HEK293 (cell line): ENCODE data around the gene GTPBP1.

Experiments
- BCL11B ChIP-seq: fragments of 450-650 bp; formaldehyde crosslinking; IDR thresholded peaks from 2 replicates; pipeline ENCODE4 v1.5.1; 2016; ENCODE audit warnings: low read depth, missing biosample characterization, missing genetic modification characterization
- GFI1B ChIP-seq: fragments of 450-650 bp; formaldehyde crosslinking; IDR thresholded peaks from 2 replicates; pipeline ENCODE4 v1.5.1; 2016; ENCODE audit warnings: missing biosample characterization, missing genetic modification characterization
- KLF7 ChIP-seq: fragments of 450-650 bp; formaldehyde crosslinking; IDR thresholded peaks from 2 replicates; pipeline ENCODE4 v1.5.1; 2016; ENCODE audit warnings: missing biosample characterization, missing genetic modification characterization, borderline replicate concordance
- ZBTB20 ChIP-seq: fragments of 450-650 bp; formaldehyde crosslinking; IDR thresholded peaks from 2 replicates; pipeline ENCODE4 v1.5.1; 2016; ENCODE audit warnings: missing biosample characterization, missing genetic modification characterization
- ZBTB48 ChIP-seq: fragments of 450-650 bp; formaldehyde crosslinking; IDR thresholded peaks from 2 replicates; pipeline ENCODE4 v1.5.1; 2016; ENCODE audit warnings: missing biosample characterization, missing genetic modification characterization
- ZFP69B ChIP-seq: fragments of 450-650 bp; formaldehyde crosslinking; IDR thresholded peaks from 2 replicates; pipeline ENCODE4 v1.5.1; 2016; ENCODE audit warnings: missing biosample characterization, missing genetic modification characterization
- ZNF138 ChIP-seq: fragments of 450-650 bp; formaldehyde crosslinking; IDR thresholded peaks from 2 replicates; pipeline ENCODE4 v1.5.1; 2016; ENCODE audit warnings: missing biosample characterization, missing genetic modification characterization, borderline replicate concordance
- ZNF155 ChIP-seq: fragments of 450-650 bp; formaldehyde crosslinking; IDR thresholded peaks from 2 replicates; pipeline ENCODE4 v1.5.1; 2016; ENCODE audit warnings: missing biosample characterization, missing genetic modification characterization
- ZNF266 ChIP-seq: fragments of 450-650 bp; formaldehyde crosslinking; IDR thresholded peaks from 2 replicates; pipeline ENCODE4 v1.5.1; 2016; ENCODE audit warnings: missing biosample characterization, missing genetic modification characterization, low read depth
- ZNF391 ChIP-seq: fragments of 450-650 bp; formaldehyde crosslinking; IDR thresholded peaks from 2 replicates; pipeline ENCODE4 v1.5.1; 2016; ENCODE audit warnings: low read depth, missing biosample characterization, missing genetic modification characterization, borderline replicate concordance
- ZNF394 ChIP-seq: fragments of 450-650 bp; formaldehyde crosslinking; IDR thresholded peaks from 2 replicates; pipeline ENCODE4 v1.5.1; 2016; ENCODE audit warnings: missing biosample characterization, missing genetic modification characterization, mild to moderate bottlenecking, moderate library complexity, borderline replicate concordance
- ZNF529 ChIP-seq: fragments of 450-650 bp; formaldehyde crosslinking; IDR thresholded peaks from 2 replicates; pipeline ENCODE4 v1.5.1; 2017; ENCODE audit warnings: missing genetic modification characterization, missing biosample characterization; ENCODE audit not compliant: insufficient replicate concordance
- ZNF555 ChIP-seq: fragments of 450-650 bp; formaldehyde crosslinking; conservative IDR thresholded peaks from 2 replicates; pipeline ENCODE4 v1.5.1; 2017; ENCODE audit warnings: missing biosample characterization, mild to moderate bottlenecking, missing genetic modification characterization, inconsistent platforms
- ZNF560 ChIP-seq: fragments of 450-650 bp; formaldehyde crosslinking; IDR thresholded peaks from 2 replicates; pipeline ENCODE4 v1.5.1; 2017; ENCODE audit warnings: missing biosample characterization, missing genetic modification characterization, borderline replicate concordance
- ZNF624 ChIP-seq: fragments of 450-650 bp; formaldehyde crosslinking; IDR thresholded peaks from 2 replicates; pipeline ENCODE4 v1.5.1; 2017; ENCODE audit warnings: missing biosample characterization, missing genetic modification characterization
- ZNF626 ChIP-seq: fragments of 450-650 bp; sonication (Bioruptor Pico); formaldehyde crosslinking; IDR thresholded peaks from 2 replicates; pipeline ENCODE4 v1.5.1; 2018; ENCODE audit warnings: missing biosample characterization, missing genetic modification characterization, inconsistent platforms
- ZNF660 ChIP-seq: fragments of 450-650 bp; IDR thresholded peaks from 2 replicates; pipeline ENCODE4 v1.5.1; 2018; ENCODE audit warnings: missing biosample characterization, mild to moderate bottlenecking, missing genetic modification characterization
- ZNF747 ChIP-seq: fragments of 450-650 bp; formaldehyde crosslinking; IDR thresholded peaks from 2 replicates; pipeline ENCODE4 v1.5.1; 2016; ENCODE audit warnings: missing biosample characterization, missing genetic modification characterization
- ZNF76 ChIP-seq: fragments of 450-650 bp; formaldehyde crosslinking; IDR thresholded peaks from 2 replicates; pipeline ENCODE4; 2016; ENCODE audit warnings: low read depth, missing biosample characterization, missing genetic modification characterization, borderline replicate concordance
- TF ChIP-seq, protein P1 (sequence below): fragments of 450-650 bp; IDR thresholded peaks from 2 replicates; pipeline ENCODE4 v1.5.1; 2018; ENCODE audit warnings: missing biosample characterization, missing genetic modification characterization
- TF ChIP-seq, protein P2 (sequence below): IDR thresholded peaks from 2 replicates; pipeline ENCODE4 v1.6.1; 2011; ENCODE audit warnings: mild to moderate bottlenecking, low read depth, low read length, borderline replicate concordance
- TF ChIP-seq, protein P3 (sequence below): fragments of 450-650 bp; formaldehyde crosslinking; IDR thresholded peaks from 2 replicates; pipeline ENCODE4 v1.5.1; 2016; ENCODE audit warnings: missing biosample characterization, missing genetic modification characterization, borderline replicate concordance
- TF ChIP-seq, protein P4 (sequence below): fragments of 450-650 bp; formaldehyde crosslinking; IDR thresholded peaks from 2 replicates; pipeline ENCODE4 v1.5.1; 2017; ENCODE audit warnings: missing biosample characterization, missing genetic modification characterization
- TF ChIP-seq, protein P5 (sequence below): fragments of 450-650 bp; formaldehyde crosslinking; IDR thresholded peaks from 2 replicates; pipeline ENCODE4 v1.5.1; 2016; ENCODE audit warnings: missing biosample characterization, missing genetic modification characterization
- TF ChIP-seq, protein P6 (sequence below): fragments of 450-650 bp; formaldehyde crosslinking; IDR thresholded peaks from 2 replicates; pipeline ENCODE4 v1.5.1; 2017; ENCODE audit warnings: missing biosample characterization, missing genetic modification characterization
- TF ChIP-seq, protein P7 (sequence below): fragments of 450-650 bp; formaldehyde crosslinking; IDR thresholded peaks from 2 replicates; pipeline ENCODE4 v1.5.1; 2016; ENCODE audit warnings: missing biosample characterization, missing genetic modification characterization

Gene GTPBP1

DNA sequence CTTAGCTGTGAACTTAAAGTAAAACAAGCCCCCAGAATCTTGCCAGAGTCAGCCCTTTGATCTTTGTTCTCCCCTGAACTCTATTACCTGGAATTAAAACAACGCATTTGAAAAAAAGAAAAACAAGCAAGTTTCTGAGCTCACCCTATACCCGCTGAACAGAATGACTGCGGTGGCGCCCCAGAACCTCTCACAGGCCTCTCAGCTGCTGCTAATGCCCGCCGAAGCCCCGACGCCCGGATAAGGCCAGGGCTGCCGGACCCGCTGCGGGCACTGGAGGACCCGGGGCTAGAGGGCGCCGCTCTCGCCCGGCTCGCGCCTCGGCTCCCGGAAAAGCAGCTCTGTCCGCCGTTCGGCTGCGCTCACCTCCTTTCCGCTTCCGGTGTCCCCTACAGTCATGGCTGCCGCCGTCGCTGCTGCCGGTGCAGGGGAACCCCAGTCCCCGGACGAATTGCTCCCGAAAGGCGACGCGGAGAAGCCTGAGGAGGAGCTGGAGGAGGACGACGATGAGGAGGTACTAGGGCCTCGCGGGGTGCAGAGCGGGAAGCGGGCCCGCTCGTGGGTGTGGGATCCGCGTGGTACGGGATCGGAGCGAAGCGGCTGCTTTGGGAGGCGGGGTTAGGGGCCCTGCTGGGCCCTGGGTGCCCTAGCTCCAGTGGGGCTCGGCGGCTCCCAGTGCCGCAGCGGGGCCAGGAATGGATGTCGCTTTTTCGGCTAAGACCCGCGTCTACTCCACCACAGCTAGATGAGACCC is 24.0 kb upstream of the GTPBP1 start, which contains the start of gene TOMM22 (continued):
- TF ChIP-seq ZNF391 (tag by site-specific recombination) (peak; percentile 96), ZNF76 (peak; percentile 82), ZNF138 (no peak), ZNF155 (tag by site-specific recombination) (no peak), ZNF529 (no peak), ZNF560 (tag by site-specific recombination) (no peak), ZNF626 (tag by site-specific recombination) (no peak), ZBTB48 (tag by site-specific recombination) (peak; percentile 98), ZNF624 (tag by site-specific recombination) (no peak), KLF7 (tag by site-specific recombination) (no peak; the same call in 1 of the 2 replicates), ZNF660 (tag by site-specific recombination) (peak; percentile 98), ZNF266 (tag by site-specific recombination) (no peak), GFI1B (no peak), BCL11B (tag by site-specific recombination) (peak; percentile 82; the same call in 1 of the 2 replicates), ZNF555 (no peak), ZFP69B (peak; percentile 87; the same call in 1 of the 2 replicates), ZBTB20 (tag by site-specific recombination) (peak; percentile 94), ZNF394 (tag by site-specific recombination) (peak; percentile 83; the same call in 1 of the 2 replicates), ZNF747 (tag by site-specific recombination) (no peak)
- TF ChIP-seq, protein P1, sequence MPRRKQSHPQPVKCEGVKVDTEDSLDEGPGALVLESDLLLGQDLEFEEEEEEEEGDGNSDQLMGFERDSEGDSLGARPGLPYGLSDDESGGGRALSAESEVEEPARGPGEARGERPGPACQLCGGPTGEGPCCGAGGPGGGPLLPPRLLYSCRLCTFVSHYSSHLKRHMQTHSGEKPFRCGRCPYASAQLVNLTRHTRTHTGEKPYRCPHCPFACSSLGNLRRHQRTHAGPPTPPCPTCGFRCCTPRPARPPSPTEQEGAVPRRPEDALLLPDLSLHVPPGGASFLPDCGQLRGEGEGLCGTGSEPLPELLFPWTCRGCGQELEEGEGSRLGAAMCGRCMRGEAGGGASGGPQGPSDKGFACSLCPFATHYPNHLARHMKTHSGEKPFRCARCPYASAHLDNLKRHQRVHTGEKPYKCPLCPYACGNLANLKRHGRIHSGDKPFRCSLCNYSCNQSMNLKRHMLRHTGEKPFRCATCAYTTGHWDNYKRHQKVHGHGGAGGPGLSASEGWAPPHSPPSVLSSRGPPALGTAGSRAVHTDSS (tag by site-specific recombination) = no peak
- TF ChIP-seq, protein P2, sequence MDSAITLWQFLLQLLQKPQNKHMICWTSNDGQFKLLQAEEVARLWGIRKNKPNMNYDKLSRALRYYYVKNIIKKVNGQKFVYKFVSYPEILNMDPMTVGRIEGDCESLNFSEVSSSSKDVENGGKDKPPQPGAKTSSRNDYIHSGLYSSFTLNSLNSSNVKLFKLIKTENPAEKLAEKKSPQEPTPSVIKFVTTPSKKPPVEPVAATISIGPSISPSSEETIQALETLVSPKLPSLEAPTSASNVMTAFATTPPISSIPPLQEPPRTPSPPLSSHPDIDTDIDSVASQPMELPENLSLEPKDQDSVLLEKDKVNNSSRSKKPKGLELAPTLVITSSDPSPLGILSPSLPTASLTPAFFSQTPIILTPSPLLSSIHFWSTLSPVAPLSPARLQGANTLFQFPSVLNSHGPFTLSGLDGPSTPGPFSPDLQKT = peak; percentile 78; the same call in 1 of the 2 replicates
- TF ChIP-seq, protein P3, sequence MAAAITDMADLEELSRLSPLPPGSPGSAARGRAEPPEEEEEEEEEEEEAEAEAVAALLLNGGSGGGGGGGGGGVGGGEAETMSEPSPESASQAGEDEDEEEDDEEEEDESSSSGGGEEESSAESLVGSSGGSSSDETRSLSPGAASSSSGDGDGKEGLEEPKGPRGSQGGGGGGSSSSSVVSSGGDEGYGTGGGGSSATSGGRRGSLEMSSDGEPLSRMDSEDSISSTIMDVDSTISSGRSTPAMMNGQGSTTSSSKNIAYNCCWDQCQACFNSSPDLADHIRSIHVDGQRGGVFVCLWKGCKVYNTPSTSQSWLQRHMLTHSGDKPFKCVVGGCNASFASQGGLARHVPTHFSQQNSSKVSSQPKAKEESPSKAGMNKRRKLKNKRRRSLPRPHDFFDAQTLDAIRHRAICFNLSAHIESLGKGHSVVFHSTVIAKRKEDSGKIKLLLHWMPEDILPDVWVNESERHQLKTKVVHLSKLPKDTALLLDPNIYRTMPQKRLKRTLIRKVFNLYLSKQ (tag by site-specific recombination) = no peak; the same call in 1 of the 2 replicates
- TF ChIP-seq, protein P4, sequence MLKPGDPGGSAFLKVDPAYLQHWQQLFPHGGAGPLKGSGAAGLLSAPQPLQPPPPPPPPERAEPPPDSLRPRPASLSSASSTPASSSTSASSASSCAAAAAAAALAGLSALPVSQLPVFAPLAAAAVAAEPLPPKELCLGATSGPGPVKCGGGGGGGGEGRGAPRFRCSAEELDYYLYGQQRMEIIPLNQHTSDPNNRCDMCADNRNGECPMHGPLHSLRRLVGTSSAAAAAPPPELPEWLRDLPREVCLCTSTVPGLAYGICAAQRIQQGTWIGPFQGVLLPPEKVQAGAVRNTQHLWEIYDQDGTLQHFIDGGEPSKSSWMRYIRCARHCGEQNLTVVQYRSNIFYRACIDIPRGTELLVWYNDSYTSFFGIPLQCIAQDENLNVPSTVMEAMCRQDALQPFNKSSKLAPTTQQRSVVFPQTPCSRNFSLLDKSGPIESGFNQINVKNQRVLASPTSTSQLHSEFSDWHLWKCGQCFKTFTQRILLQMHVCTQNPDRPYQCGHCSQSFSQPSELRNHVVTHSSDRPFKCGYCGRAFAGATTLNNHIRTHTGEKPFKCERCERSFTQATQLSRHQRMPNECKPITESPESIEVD (tag by site-specific recombination) = no peak
- TF ChIP-seq, protein P5, sequence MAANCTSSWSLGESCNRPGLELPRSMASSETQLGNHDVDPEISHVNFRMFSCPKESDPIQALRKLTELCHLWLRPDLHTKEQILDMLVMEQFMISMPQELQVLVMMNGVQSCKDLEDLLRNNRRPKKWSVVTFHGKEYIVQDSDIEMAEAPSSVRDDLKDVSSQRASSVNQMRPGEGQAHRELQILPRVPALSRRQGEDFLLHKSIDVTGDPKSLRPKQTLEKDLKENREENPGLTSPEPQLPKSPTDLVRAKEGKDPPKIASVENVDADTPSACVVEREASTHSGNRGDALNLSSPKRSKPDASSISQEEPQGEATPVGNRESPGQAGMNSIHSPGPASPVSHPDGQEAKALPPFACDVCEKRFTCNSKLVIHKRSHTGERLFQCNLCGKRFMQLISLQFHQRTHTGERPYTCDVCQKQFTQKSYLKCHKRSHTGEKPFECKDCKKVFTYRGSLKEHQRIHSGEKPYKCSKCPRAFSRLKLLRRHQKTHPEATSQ (tag by site-specific recombination) = peak; percentile 93
- TF ChIP-seq, protein P6, sequence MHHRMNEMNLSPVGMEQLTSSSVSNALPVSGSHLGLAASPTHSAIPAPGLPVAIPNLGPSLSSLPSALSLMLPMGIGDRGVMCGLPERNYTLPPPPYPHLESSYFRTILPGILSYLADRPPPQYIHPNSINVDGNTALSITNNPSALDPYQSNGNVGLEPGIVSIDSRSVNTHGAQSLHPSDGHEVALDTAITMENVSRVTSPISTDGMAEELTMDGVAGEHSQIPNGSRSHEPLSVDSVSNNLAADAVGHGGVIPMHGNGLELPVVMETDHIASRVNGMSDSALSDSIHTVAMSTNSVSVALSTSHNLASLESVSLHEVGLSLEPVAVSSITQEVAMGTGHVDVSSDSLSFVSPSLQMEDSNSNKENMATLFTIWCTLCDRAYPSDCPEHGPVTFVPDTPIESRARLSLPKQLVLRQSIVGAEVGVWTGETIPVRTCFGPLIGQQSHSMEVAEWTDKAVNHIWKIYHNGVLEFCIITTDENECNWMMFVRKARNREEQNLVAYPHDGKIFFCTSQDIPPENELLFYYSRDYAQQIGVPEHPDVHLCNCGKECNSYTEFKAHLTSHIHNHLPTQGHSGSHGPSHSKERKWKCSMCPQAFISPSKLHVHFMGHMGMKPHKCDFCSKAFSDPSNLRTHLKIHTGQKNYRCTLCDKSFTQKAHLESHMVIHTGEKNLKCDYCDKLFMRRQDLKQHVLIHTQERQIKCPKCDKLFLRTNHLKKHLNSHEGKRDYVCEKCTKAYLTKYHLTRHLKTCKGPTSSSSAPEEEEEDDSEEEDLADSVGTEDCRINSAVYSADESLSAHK (tag by site-specific recombination) = peak; percentile 33
- TF ChIP-seq, protein P7, sequence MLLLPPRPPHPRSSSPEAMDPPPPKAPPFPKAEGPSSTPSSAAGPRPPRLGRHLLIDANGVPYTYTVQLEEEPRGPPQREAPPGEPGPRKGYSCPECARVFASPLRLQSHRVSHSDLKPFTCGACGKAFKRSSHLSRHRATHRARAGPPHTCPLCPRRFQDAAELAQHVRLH (tag by site-specific recombination) = peak; percentile 89
